ENCODE measurements around the gene ZNF30. TPM values are rescaled to one million over a fixed set of nuclear protein-coding genes. Genes with fewer than 3 reads are reported as not detected.
A peak's percentile ranks its signal among the peaks of the same experiment; 100 is the strongest.
"Not testable (repeated sequence)": the region's sequence is repeated elsewhere in the genome, so short reads cannot be mapped to it uniquely, and the experiment has no call there.

ZNF30 gene
- total RNA-seq = 1 to 10 TPM; 5.7 to 5.9 TPM

GRCh38 chr19:34926685-34927375 lies at the start of gene ZNF30:
ZNF30 (plus strand) TSS chr19:34926903; CDS start chr19:34929948, 3,045 bp downstream.
- peaks cover 6% of the 10 kb centered on the region for H3K27me3 Mint-ChIP-seq
- peaks cover 12% of the 10 kb centered on the region for H3K4me1 Mint-ChIP-seq
- peak; percentile 99 for ATAC-seq (ENCODE audit: low read depth)
- H3K4me3 Mint-ChIP-seq = peak within 1 kb of the TSS; percentile 75
- POLR2A ChIA-PET = interaction anchor here (0.5 to 1.9 kb wide), 6 partner anchors 33 to 1288 kb away, joined by 3 to 8 read pairs (median 4); partner anchors contain the start of genes SCGB2B2, ZNF302, ZNF565 and ZNF792
- peak within 1 kb of the TSS; percentile 74 for H3K27ac Mint-ChIP-seq
- peak; percentile 81 for DNase-seq
- no peaks in the 10 kb centered on the region for H3K9me3 Mint-ChIP-seq
- peaks cover 16% of the 10 kb centered on the region for H3K36me3 Mint-ChIP-seq

- H3K27ac Mint-ChIP-seq = no peak overlapping the region
Measured at GRCh38 chr19:34879563-34879962, 47.1 kb upstream of the ZNF30 start.

GRCh38 chr19:34880034-34880433 lies 46.7 kb upstream of the ZNF30 start:
- DNase-seq (no peak), ATAC-seq (ENCODE audit: low read depth) (no peak)
- no peaks in the 10 kb centered on the region for H3K27me3 Mint-ChIP-seq
- H3K9me3 Mint-ChIP-seq = peaks cover 19% of the 10 kb centered on the region
- H3K36me3 Mint-ChIP-seq = peaks cover 1% of the 10 kb centered on the region
- POLR2A ChIA-PET = no interaction called here
- no peaks in the 10 kb centered on the region for H3K4me1 Mint-ChIP-seq
- no peak overlapping the region for H3K27ac Mint-ChIP-seq
- H3K4me3 Mint-ChIP-seq = no peak overlapping the region

More at GRCh38 chr19:34879563-34879962, 47.1 kb upstream of the ZNF30 start:
- Mint-ChIP-seq H3K9me3 (peaks cover 14% of the 10 kb centered on the region), H3K4me1 (no peaks in the 10 kb centered on the region), H3K36me3 (no peaks in the 10 kb centered on the region), H3K4me3 (no peak overlapping the region), H3K27me3 (no peaks in the 10 kb centered on the region)
- DNase-seq (no peak), ATAC-seq (ENCODE audit: low read depth) (no peak)
- POLR2A ChIA-PET = no interaction called here

GRCh38 chr19:34881982-34882381 lies 44.7 kb upstream of the ZNF30 start:
- H3K36me3 Mint-ChIP-seq = peaks cover 3% of the 10 kb centered on the region
- DNase-seq = no peak
- ATAC-seq (ENCODE audit: low read depth) = no peak
- no peak overlapping the region for H3K27ac Mint-ChIP-seq
- POLR2A ChIA-PET = no interaction called here
- no peak overlapping the region for H3K4me3 Mint-ChIP-seq
- no peaks in the 10 kb centered on the region for H3K4me1 Mint-ChIP-seq
- peaks cover 26% of the 10 kb centered on the region for H3K9me3 Mint-ChIP-seq
- H3K27me3 Mint-ChIP-seq = no peaks in the 10 kb centered on the region

GRCh38 chr19:34888091-34888490 lies 38.6 kb upstream of the ZNF30 start:
- POLR2A ChIA-PET = no interaction called here
- H3K4me1 Mint-ChIP-seq = no peaks in the 10 kb centered on the region
- H3K36me3 Mint-ChIP-seq = peaks cover 3% of the 10 kb centered on the region
- ATAC-seq (ENCODE audit: low read depth) (no peak), DNase-seq (no peak)
- H3K4me3 Mint-ChIP-seq = no peak overlapping the region
- H3K27ac Mint-ChIP-seq = no peak overlapping the region
- H3K27me3 Mint-ChIP-seq = no peaks in the 10 kb centered on the region
- peaks cover 27% of the 10 kb centered on the region for H3K9me3 Mint-ChIP-seq

- ATAC-seq (ENCODE audit: low read depth) = no peak
- peaks cover 2% of the 10 kb centered on the region for H3K4me1 Mint-ChIP-seq
- no peak overlapping the region for H3K27ac Mint-ChIP-seq
- no peak for DNase-seq
- POLR2A ChIA-PET = no interaction called here
- H3K4me3 Mint-ChIP-seq = no peak overlapping the region
- H3K9me3 Mint-ChIP-seq = peaks cover 6% of the 10 kb centered on the region
- H3K27me3 Mint-ChIP-seq = peaks cover 30% of the 10 kb centered on the region
- no peaks in the 10 kb centered on the region for H3K36me3 Mint-ChIP-seq
Measured at GRCh38 chr19:34900245-34900644, 26.5 kb upstream of the ZNF30 start.

- no peak for ATAC-seq (ENCODE audit: low read depth)
Measured at GRCh38 chr19:34904664-34905527, 21.8 kb upstream of the ZNF30 start.

GRCh38 chr19:34910770-34911169 lies 15.9 kb upstream of the ZNF30 start:
- Mint-ChIP-seq H3K36me3 (peaks cover 3% of the 10 kb centered on the region), H3K27me3 (peaks cover 20% of the 10 kb centered on the region), H3K27ac (no peak overlapping the region), H3K4me3 (no peak overlapping the region), H3K9me3 (peaks cover 15% of the 10 kb centered on the region), H3K4me1 (no peaks in the 10 kb centered on the region)
- ATAC-seq (ENCODE audit: low read depth) (no peak), DNase-seq (no peak)
- POLR2A ChIA-PET = no interaction called here

More at GRCh38 chr19:34904664-34905527, 21.8 kb upstream of the ZNF30 start:
- peaks cover 15% of the 10 kb centered on the region for H3K9me3 Mint-ChIP-seq
- peaks cover 4% of the 10 kb centered on the region for H3K4me1 Mint-ChIP-seq
- H3K4me3 Mint-ChIP-seq = no peak overlapping the region
- peaks cover 55% of the 10 kb centered on the region for H3K27me3 Mint-ChIP-seq
- no peak for DNase-seq
- peak overlapping the region; percentile 4 for H3K27ac Mint-ChIP-seq
- peaks cover 5% of the 10 kb centered on the region for H3K36me3 Mint-ChIP-seq
- POLR2A ChIA-PET = no interaction called here

- H3K4me3 Mint-ChIP-seq; POLR2A ChIA-PET; H3K27ac Mint-ChIP-seq; ATAC-seq (ENCODE audit: low read depth); H3K36me3 Mint-ChIP-seq; DNase-seq; H3K4me1 Mint-ChIP-seq; H3K27me3 Mint-ChIP-seq: not testable (repeated sequence)
- H3K9me3 Mint-ChIP-seq = peaks cover 18% of the 10 kb centered on the region
Measured at GRCh38 chr19:34917144-34917543, 9.6 kb upstream of the ZNF30 start.

GRCh38 chr19:34918190-34918589 lies 8.5 kb upstream of the ZNF30 start:
- Mint-ChIP-seq H3K36me3 (peaks cover 3% of the 10 kb centered on the region), H3K4me3 (no peak overlapping the region), H3K4me1 (no peaks in the 10 kb centered on the region), H3K27me3 (no peaks in the 10 kb centered on the region), H3K27ac (no peak overlapping the region), H3K9me3 (peaks cover 18% of the 10 kb centered on the region)
- ATAC-seq (ENCODE audit: low read depth) = no peak
- POLR2A ChIA-PET = no interaction called here
- no peak for DNase-seq

- H3K4me3 Mint-ChIP-seq; H3K4me1 Mint-ChIP-seq; H3K27ac Mint-ChIP-seq; H3K36me3 Mint-ChIP-seq; POLR2A ChIA-PET; ATAC-seq (ENCODE audit: low read depth); DNase-seq; H3K27me3 Mint-ChIP-seq: not testable (repeated sequence)
- H3K9me3 Mint-ChIP-seq = peaks cover 16% of the 10 kb centered on the region
Measured at GRCh38 chr19:34920090-34920786, 6.5 kb upstream of the ZNF30 start.

GRCh38 chr19:34925278-34925855 lies 1.3 kb upstream of the ZNF30 start:
- DNase-seq (no peak), ATAC-seq (ENCODE audit: low read depth) (no peak)
- peaks cover 10% of the 10 kb centered on the region for H3K36me3 Mint-ChIP-seq
- H3K4me3 Mint-ChIP-seq = no peak overlapping the region
- no peaks in the 10 kb centered on the region for H3K9me3 Mint-ChIP-seq
- no peak overlapping the region for H3K27ac Mint-ChIP-seq
- POLR2A ChIA-PET = no interaction called here
- H3K27me3 Mint-ChIP-seq = peaks cover 6% of the 10 kb centered on the region
- peaks cover 12% of the 10 kb centered on the region for H3K4me1 Mint-ChIP-seq

- POLR2A ChIA-PET = interaction anchor here (0.5 to 1.9 kb wide), 6 partner anchors 34 to 1288 kb away, joined by 3 to 8 read pairs (median 4); partner anchors contain the start of genes SCGB2B2, ZNF302, ZNF565 and ZNF792
- H3K36me3 Mint-ChIP-seq = peaks cover 13% of the 10 kb centered on the region
- no peak for DNase-seq
- H3K4me1 Mint-ChIP-seq = peaks cover 12% of the 10 kb centered on the region
- no peak overlapping the region for H3K4me3 Mint-ChIP-seq
- no peaks in the 10 kb centered on the region for H3K9me3 Mint-ChIP-seq
- no peak overlapping the region for H3K27ac Mint-ChIP-seq
- peaks cover 6% of the 10 kb centered on the region for H3K27me3 Mint-ChIP-seq
- ATAC-seq (ENCODE audit: low read depth) = no peak
Measured at GRCh38 chr19:34926361-34926684, 380 bp upstream of the ZNF30 start.

Data from activated naive CD8-positive, alpha-beta T cell treated with anti-CD3 and anti-CD28 coated beads, Interleukin-2, amount 10 ng/mL, durations not matched to agents 7 days and 5 days (primary cell).